NCI-H146 treated with DMSO at 0.1 percent for 48 hours (cell line): ENCODE measurements around the gene ABCC1.
"Not testable (repeated sequence)": the region's sequence is repeated elsewhere in the genome, so short reads cannot be mapped to it uniquely, and the experiment has no call there.

Experiments
- DNase-seq: peaks from one replicate; lab custom pipeline; 2025; ENCODE audit not compliant: unreplicated experiment; lab: John Stamatoyannopoulos, UW

ABCC1 gene

GRCh38 chr16:16151315-16151714, 201.9 kb downstream of the ABCC1 start:
- no peak for DNase-seq

DNA sequence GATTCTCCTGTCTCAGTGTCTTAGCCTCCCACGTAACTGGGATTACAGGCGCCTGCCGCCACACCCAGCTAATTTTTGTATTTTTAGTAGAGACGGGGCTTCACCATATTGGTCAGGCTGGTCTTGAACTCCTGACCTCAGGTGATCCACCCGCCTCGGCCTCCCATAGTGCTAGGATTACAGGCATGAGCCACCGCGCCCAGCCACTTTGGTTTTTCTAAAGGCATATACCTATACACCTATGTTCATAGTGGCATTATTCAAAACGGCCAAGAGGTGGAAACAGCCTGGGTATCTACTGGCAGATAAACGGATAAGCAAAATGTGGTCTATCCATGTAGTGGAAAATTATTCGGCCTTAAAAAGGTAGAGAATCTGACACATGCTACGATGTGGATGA, 203.6 kb downstream of the ABCC1 start:
- not testable (repeated sequence) for DNase-seq

- no peak for DNase-seq
Measured at GRCh38 chr16:16154281-16154951, 205.0 kb downstream of the ABCC1 start.

- DNase-seq, result no peak
Measured at GRCh38 chr16:16155234-16155633, 205.8 kb downstream of the ABCC1 start.

DNA sequence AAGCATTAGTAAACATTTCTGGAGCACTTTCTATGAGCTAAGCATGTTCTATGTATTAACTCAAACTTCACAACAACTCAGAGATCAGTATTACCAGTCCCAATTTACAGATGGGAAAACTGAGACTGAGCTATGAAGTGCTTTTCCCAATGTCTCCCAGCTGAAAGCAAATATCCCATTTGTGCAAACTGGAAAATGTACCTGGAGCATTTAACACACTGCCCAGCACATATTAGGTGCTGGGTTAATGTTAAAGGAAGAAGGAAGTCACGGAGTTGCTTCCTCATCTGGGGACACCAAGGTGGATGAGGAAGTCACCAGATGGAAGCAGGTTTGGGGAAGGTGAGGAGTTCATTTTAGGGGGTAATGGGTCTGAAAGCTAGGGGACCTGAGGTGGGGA, 207.8 kb downstream of the ABCC1 start:
- DNase-seq, result no peak

GRCh38 chr16:16158082-16158658, 208.8 kb downstream of the ABCC1 start:
- no peak for DNase-seq

DNA sequence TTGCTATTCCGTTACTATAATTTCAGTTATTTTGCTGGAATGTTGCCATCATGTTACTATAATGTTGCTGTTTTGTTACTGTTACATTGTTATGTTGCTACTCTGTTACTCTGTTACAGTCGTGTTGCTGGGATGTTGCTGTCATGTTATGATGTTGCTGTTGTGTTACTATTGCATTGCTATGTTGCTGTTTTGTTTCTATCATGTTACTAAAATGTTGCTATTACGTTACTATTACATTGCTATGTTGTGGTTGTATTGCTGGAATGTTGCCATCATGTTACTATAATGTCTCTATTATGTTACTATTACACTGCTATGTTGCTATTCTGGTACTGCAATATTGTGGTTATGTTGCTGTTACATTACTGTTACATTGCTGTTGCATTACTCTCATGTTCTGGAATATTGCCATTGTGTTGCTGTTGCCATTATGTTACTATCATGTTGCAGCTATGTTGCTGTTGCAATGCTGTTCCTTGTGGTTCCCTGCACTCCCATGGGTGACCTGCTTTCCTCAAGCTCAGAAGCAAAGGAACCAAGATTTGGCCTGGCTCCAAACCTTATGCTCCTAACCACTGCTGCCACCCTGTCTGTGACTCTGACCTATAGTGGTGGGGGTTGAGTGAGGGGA, 209.4 kb downstream of the ABCC1 start:
- DNase-seq, result no peak

GRCh38 chr16:16159662-16160061, 210.2 kb downstream of the ABCC1 start:
- no peak for DNase-seq

- no peak for DNase-seq
Measured at GRCh38 chr16:16161319-16161718, 211.9 kb downstream of the ABCC1 start.

DNA sequence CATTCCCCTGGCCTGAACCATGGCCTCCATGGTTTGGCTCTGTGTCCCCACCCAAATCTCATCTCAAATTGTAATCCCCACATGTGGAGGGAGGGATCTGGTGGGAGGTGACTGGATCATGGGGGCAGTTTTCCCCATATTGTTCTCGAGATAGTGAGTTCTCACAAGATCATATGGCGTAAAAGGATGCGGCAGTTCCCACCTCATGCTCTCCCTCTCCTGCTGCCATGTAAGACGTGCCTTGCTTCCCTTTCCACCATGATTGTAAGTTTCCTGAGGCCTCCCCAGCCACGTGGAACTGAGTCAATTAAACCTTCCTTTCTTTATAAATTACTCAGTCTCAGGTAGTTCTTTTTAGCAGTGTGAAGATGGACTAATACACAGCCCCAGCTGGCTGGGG, 212.4 kb downstream of the ABCC1 start:
- not testable (repeated sequence) for DNase-seq

GRCh38 chr16:16162591-16162990, 213.2 kb downstream of the ABCC1 start:
- DNase-seq, result no peak

GRCh38 chr16:16163109-16163508, 213.7 kb downstream of the ABCC1 start:
- no peak for DNase-seq

- no peak for DNase-seq
Measured at GRCh38 chr16:16163571-16163970, 214.2 kb downstream of the ABCC1 start.

- no peak for DNase-seq
Measured at GRCh38 chr16:16164243-16164642, 214.8 kb downstream of the ABCC1 start.

DNA sequence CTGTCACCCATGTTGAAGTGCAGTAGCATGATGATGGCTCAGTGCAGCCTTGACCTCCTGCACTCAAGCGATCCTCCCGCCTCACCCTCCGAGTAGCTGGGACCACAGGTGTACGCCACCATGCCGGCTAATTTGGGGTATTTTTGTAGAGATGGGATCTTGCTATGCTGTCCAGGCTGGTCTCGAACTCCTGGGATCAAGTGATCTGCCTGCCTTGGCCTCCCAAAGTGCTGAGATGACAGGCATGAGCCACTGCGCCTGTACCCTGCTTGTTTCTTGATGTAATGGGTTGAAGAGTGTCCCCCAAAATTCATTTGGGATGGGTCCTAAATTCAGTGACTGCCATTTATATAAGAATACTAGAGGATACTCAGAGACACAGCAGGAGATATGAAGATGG, 216.7 kb downstream of the ABCC1 start:
- no peak for DNase-seq

DNA sequence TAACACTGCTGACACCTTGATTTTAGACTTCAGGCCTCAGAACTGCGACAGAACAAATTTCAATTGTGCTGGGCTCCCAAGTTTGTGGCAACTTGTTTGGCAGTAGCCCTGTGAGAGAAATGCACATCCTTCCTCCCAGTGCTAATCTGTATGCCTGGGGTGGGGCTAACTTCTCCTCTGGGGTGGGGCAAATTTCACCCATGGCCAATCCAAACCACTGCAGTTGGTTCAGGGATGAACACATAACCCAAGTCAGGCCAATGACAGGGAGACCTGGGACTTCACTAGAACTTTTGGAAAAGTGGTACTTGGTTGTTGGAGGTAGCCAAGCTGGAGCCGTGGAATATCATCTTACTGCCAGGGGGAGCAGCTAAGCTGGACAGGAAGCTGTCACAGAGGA, 217.5 kb downstream of the ABCC1 start:
- DNase-seq, result no peak

DNA sequence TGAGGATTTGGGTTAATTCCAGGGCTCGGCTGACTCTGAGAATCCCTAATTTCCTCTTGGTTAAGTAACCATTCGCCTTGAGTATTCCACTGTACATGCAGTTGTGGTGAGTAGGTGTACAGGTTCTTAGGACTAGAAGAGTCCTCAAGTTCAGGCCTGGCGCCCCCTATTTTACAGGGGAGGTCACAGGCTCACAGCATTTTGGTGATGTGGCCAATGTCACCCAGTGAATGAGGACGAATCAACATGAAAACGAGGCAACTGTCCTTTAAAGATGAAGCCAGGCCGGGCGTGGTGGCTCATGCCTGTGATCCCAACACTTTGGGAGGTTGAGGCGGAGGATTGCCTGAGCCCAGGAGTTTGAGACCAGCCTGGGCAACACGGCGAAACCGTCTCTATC, 218.5 kb downstream of the ABCC1 start:
- no peak for DNase-seq

DNA sequence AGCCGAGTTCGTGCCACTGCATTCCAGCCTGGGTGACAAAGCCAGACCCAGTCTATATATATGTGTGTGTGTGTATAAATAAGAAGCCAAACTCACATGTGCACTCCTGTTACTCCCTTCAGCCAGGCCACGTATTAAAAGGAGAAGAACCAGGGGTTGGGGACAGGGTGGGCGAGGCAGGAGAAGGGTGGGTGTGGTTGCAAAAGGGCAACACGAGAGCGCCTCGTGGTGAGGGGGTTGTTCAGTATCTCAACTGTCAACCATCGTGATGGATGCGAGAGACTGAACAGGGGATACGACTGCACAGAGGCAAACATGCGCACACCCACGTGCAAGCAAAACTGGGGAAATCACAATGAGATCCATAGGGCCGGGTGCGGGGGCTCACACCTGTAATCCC, 219.0 kb downstream of the ABCC1 start:
- no peak for DNase-seq

GRCh38 chr16:16169615-16170014, 220.2 kb downstream of the ABCC1 start:
- DNase-seq, result no peak

DNA sequence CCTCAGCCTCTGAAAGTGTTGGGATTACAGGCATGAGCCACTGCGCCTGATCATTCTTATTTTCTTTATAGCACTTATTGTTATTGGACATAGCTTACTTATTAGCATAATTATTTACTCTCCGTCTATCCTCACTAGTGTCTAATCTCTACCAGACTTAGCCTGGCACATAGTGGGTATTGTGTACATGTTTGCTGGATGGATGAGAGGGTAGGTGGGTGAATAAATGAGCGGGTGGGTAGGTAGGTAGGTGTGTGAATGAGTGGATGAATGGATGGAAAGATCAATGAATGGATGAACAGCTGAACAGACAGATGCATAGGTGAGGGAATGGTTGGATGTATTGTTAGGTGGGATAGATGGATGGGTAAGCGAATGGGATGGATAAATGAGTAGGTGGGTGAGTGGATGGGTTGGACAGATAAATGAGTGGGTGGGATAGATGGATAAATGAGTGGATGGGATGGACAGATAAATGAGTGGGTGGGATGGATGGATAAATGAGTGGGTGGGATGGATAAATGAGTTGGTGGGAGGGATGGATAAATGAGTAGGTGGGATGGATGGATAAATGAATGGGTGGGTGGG, 222.0 kb downstream of the ABCC1 start:
- no peak for DNase-seq

- DNase-seq, result no peak
Measured at GRCh38 chr16:16172991-16173390, 223.6 kb downstream of the ABCC1 start.

GRCh38 chr16:16175296-16175695, 225.9 kb downstream of the ABCC1 start:
- DNase-seq, result no peak
